K562 (cell line): ENCODE results near the gene RAD21L1. TPM values are rescaled to one million over a fixed set of nuclear protein-coding genes. Genes with fewer than 3 reads are reported as not detected.

ENCODE experiments used
- ATAC-seq: fragments of 200-7000 bp; cut with Tn5 transposase; 3 replicates; pipeline ENCODE4 v1.9.1; 2020; ENCODE audit warnings: moderate library complexity
- BruUV-seq: library from RNA; stranded (reverse); fragments of 400-500 nt; replicated peaks from 2 replicates; lab custom pipeline; 2021; lab: Mats Ljungman, UMichigan
- CTCF ChIA-PET: fragments of 300-600 bp; formaldehyde crosslinking; extraction: SDS; loops from one replicate; lab custom pipeline; 2021; ENCODE audit warnings: low intra/inter-chr PET ratio; lab: Yijun Ruan, JAX
- POLR2A ChIA-PET: fragments of 300-600, 350-650 bp; sonication (Branson Sonifier 250); formaldehyde crosslinking; extraction: SDS; loops from one replicate; lab custom pipeline; 2021; ENCODE audit warnings: antibody characterized with exemption, inconsistent platforms; lab: Yijun Ruan, JAX
- DNase-seq, 4 experiments: peaks; one replicate each; pipeline versions ENCODE4 v3.0.0 to v3.0.0-alpha.2; 2011 to 2018; ENCODE audit warnings: low spot score in 3 of 4, mixed read lengths in 3 of 4; ENCODE audit errors: extremely low read depth in 1 of 4
- FAIRE-seq: peaks from 2 replicates; lab custom pipeline; 2011; peaks lifted over from hg19 to GRCh38; lab: Jason Lieb, UNC
- H2AFZ ChIP-seq: 2 replicates; pipeline ENCODE4 v1.6.0; 2011; ENCODE audit warnings: low read depth, low read length, control low read depth, inconsistent platforms
- H3K27ac ChIP-seq: fragments of 200-600 bp; 3 replicates; pipeline ENCODE4 v1.8.0; 2011; ENCODE audit warnings: low read depth, mild to moderate bottlenecking, control low read depth, inconsistent platforms, low read length, moderate library complexity, mixed read lengths; ENCODE audit errors: extremely low read depth
- H3K27me3 ChIP-seq, 2 experiments: fragments of 300-600 bp in 1 of 2; 2 replicates in 1 of 2; 3 replicates in 1 of 2; pipeline versions ENCODE4 v1.6.0 to v1.8.0; 2011; ENCODE audit warnings: inconsistent platforms in 2 of 2, low read length in 2 of 2, mild to moderate bottlenecking in 1 of 2, mixed read lengths in 1 of 2, moderate library complexity in 1 of 2; ENCODE audit not compliant: control insufficient read depth in 2 of 2, insufficient read depth in 2 of 2
- H3K36me3 ChIP-seq: fragments of 300-600 bp; 3 replicates; pipeline ENCODE4 v1.8.0; 2011; ENCODE audit warnings: mild to moderate bottlenecking, low read length, inconsistent platforms; ENCODE audit not compliant: control insufficient read depth, insufficient read depth
- H3K4me1 ChIP-seq, 2 experiments: fragments of 200-600 bp in 1 of 2; replicated peaks in 1 of 2; 2 replicates in 1 of 2; 3 replicates in 1 of 2; pipeline versions ENCODE4 v1.5.1 to v1.8.0; 2011; ENCODE audit warnings: inconsistent platforms in 2 of 2, low read length in 2 of 2, mild to moderate bottlenecking in 1 of 2, mixed read lengths in 1 of 2, moderate library complexity in 1 of 2; ENCODE audit not compliant: control insufficient read depth in 2 of 2, insufficient read depth in 2 of 2
- H3K4me2 ChIP-seq: 2 replicates; pipeline ENCODE4 v1.6.1; 2011; ENCODE audit warnings: low read length, control low read depth, inconsistent platforms, mixed read lengths; ENCODE audit not compliant: insufficient read depth
- H3K4me3 ChIP-seq: fragments of 200-600 bp; sonication (generic), shearing (Covaris generic); 2 replicates; pipeline ENCODE4 v1.5.1; 2016; ENCODE audit warnings: control low read depth, inconsistent platforms
- H3K79me2 ChIP-seq: fragments of 200-600 bp; 3 replicates; pipeline ENCODE4 v1.8.0; 2011; ENCODE audit warnings: low read length, inconsistent platforms; ENCODE audit not compliant: control insufficient read depth, insufficient read depth
- H3K9ac ChIP-seq, 2 experiments: 2 replicates each; pipeline versions ENCODE4 v1.6.0 to v1.6.1; 2011; ENCODE audit warnings: low read depth in 2 of 2, low read length in 2 of 2, control low read depth in 1 of 2, inconsistent platforms in 1 of 2, mild to moderate bottlenecking in 1 of 2, mixed read lengths in 1 of 2; ENCODE audit not compliant: insufficient read depth in 1 of 2
- H3K9me1 ChIP-seq: one replicate; pipeline ENCODE4 v1.6.0; 2011; ENCODE audit warnings: inconsistent platforms, mild to moderate bottlenecking, low read length, moderate library complexity; ENCODE audit not compliant: control insufficient read depth, insufficient read depth
- H3K9me3 ChIP-seq: replicated peaks from 2 replicates; pipeline ENCODE4 v1.5.1; 2011; ENCODE audit warnings: low read depth, low read length, inconsistent platforms; ENCODE audit not compliant: control insufficient read depth, insufficient read depth
- H4K20me1 ChIP-seq: replicated peaks from 2 replicates; pipeline ENCODE4 v1.6.1; 2011; ENCODE audit warnings: low read length, inconsistent platforms, mixed read lengths; ENCODE audit not compliant: control insufficient read depth, insufficient read depth
- BDP1 ChIP-seq: IDR thresholded peaks from 3 replicates; pipeline ENCODE4 v1.6.1; 2011; ENCODE audit not compliant: insufficient read length, insufficient read depth
- BRD9 ChIP-seq: fragments of 450-650 bp; IDR thresholded peaks from 2 replicates; pipeline ENCODE4 v1.6.1; 2018; ENCODE audit warnings: low read depth; ENCODE audit not compliant: partially characterized antibody
- ELF1 ChIP-seq: fragments of 200-800 bp; sonication (Bioruptor generic); IDR thresholded peaks from 2 replicates; pipeline ENCODE4 v1.6.1; 2016; ENCODE audit warnings: missing genetic modification characterization, missing compliant biosample characterization
- ETV6 ChIP-seq, 3 experiments: fragments of 150-350 bp in 1 of 3; sonication (generic) in 1 of 3; formaldehyde crosslinking in 1 of 3; IDR thresholded peaks; 2 replicates each; pipeline versions ENCODE4 v1.6.1 to v1.8.0; 2014 to 2022; ENCODE audit warnings: borderline replicate concordance in 2 of 3, low read depth in 2 of 3, antibody characterized with exemption in 1 of 3, low read length in 1 of 3, mild to moderate bottlenecking in 1 of 3, missing genetic modification reagents in 1 of 3
- FOXA1 ChIP-seq: fragments of 450-650 bp; IDR thresholded peaks from 2 replicates; pipeline ENCODE4 v1.6.1; 2016; ENCODE audit warnings: mild to moderate bottlenecking, borderline replicate concordance
- MCM7 ChIP-seq, 2 experiments: fragments of 450-650 bp; IDR thresholded peaks; 2 replicates each; pipeline ENCODE4 v1.6.1; 2016 to 2018
- PHTF2 ChIP-seq: fragments of 250-450 bp; sonication (Bioruptor Pico); IDR thresholded peaks from 2 replicates; pipeline ENCODE4 v1.5.0; 2021; ENCODE audit warnings: mild to moderate bottlenecking
- SMARCB1 ChIP-seq: IDR thresholded peaks from 2 replicates; pipeline ENCODE4 v1.6.1; 2011; ENCODE audit warnings: improper control_type of control experiment, low read depth; ENCODE audit not compliant: insufficient read length
- SMARCC2 ChIP-seq: fragments of 450-650 bp; IDR thresholded peaks from 2 replicates; pipeline ENCODE4 v1.6.1; 2017; ENCODE audit warnings: antibody characterized with exemption, moderate library complexity, mild to moderate bottlenecking, low read depth
- ZFPM2 ChIP-seq: fragments of 250-450 bp; sonication (Bioruptor Pico); IDR thresholded peaks from 2 replicates; pipeline ENCODE4 v1.5.1; 2022; ENCODE audit warnings: mild to moderate bottlenecking
- ZKSCAN1 ChIP-seq: fragments of 150-350 bp; IDR thresholded peaks from 2 replicates; pipeline ENCODE4 v1.6.1; 2016; ENCODE audit warnings: low read depth, low read length
- ZNF311 ChIP-seq: fragments of 250-450 bp; sonication (Bioruptor Pico); IDR thresholded peaks from 2 replicates; pipeline ENCODE4 v1.4.0; 2020; ENCODE audit warnings: mild to moderate bottlenecking, moderate library complexity
- in situ Hi-C: fragments of 300-500 bp; cut with MboI; formaldehyde crosslinking; loops from 4 replicates; pipeline ENCODE4 v1.15.0; 2018; ENCODE audit warnings: inconsistent platforms, mixed read lengths
- intact Hi-C: fragments of 100-400 bp; cut with micrococcal nuclease; formaldehyde crosslinking; loops from 2 replicates; pipeline ENCODE4 v1.14.2; 2022
- polyA plus RNA-seq, 8 experiments: library from polyadenylated mRNA; depleted of rRNA in 4 of 8; stranded (reverse) in 5 of 8; unstranded in 3 of 8; fragments of >200 nt; fragmentation: Nextera tagmentation in 2 of 8; fragmentation: Illumina TruSeq in 1 of 8; extraction: Ambion mirVana in 2 of 8; extraction: Trizol in 1 of 8; gene quantifications; 2 replicates each; pipeline versions ENCODE4 v1.2.1 to v1.2.3, GENCODE V29; 2011 to 2014; ENCODE audit warnings: inconsistent platforms in 1 of 8, missing spikeins in 1 of 8
- total RNA-seq, 7 experiments: library from RNA; depleted of rRNA in 6 of 7; stranded (reverse); fragments of >200 nt in 6 of 7; fragmentation: Illumina TruSeq in 2 of 7; extraction: Trizol in 2 of 7; gene quantifications; 2 replicates each; pipeline versions ENCODE4 v1.2.1 to v1.2.3, GENCODE V29; 2011 to 2021; ENCODE audit warnings: low replicate concordance in 1 of 7
- TF ChIP-seq, protein P1 (sequence below): fragments of 250-450 bp; sonication (Bioruptor Pico); IDR thresholded peaks from 2 replicates; pipeline ENCODE4 v1.5.0; 2022; ENCODE audit warnings: mild to moderate bottlenecking
- TF ChIP-seq, protein P2 (sequence below): fragments of 450-650 bp; formaldehyde crosslinking; IDR thresholded peaks from 2 replicates; pipeline ENCODE4 v1.4.0; 2020; ENCODE audit warnings: mild to moderate bottlenecking, mixed read lengths
- TF ChIP-seq, protein P3 (sequence below), 2 experiments: fragments of 450-650 bp; IDR thresholded peaks; 2 replicates each; pipeline ENCODE4 v1.6.1; 2016
- TF ChIP-seq, protein P4 (sequence below): sonication (generic); formaldehyde crosslinking; IDR thresholded peaks from 2 replicates; pipeline ENCODE4 v1.9.0; 2022; ENCODE audit warnings: mild to moderate bottlenecking, missing genetic modification reagents
- TF ChIP-seq, protein P5 (sequence below): fragments of 250-450 bp; sonication (Bioruptor Pico); IDR thresholded peaks from 2 replicates; pipeline ENCODE4 v1.4.0; 2020; ENCODE audit warnings: borderline replicate concordance

The RAD21L1 gene
- total and polyA plus RNA-seq, 9 of the 15 experiments (the other 6 are each of a cell fraction or from before 2014, with no cell fraction given): 0.17 to 1.7 (median 0.45) TPM; not detected in 1

DNA sequence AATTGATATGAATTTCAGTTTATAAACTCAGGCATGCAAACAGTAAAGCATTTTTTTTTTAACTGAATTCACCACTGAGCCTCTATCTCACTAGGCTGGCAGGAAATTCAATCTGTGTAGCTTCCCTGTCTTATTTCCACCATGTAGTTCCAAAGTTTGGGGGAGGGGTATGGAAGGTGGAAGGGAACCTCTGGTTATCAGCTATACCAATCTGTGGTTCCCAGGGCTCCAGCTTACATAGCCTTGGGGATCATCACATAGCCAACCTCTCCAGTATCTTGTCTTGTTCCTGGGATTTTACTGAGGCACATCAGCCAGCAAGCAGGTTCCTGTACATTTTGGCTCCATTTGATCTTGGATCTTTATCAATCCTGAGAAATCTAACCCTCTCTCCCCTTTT, 15.6 kb downstream of the RAD21L1 start:
- no peaks in the 10 kb centered on the region for H3K9me1 ChIP-seq
- in situ Hi-C loops (no loop called here), intact Hi-C loops (no loop called here)
- ChIA-PET POLR2A (no interaction called here), CTCF (interaction anchor here (0.6 kb wide), 1 partner anchor 225 kb away, joined by 3 read pairs; the partner anchor contains the start of gene NSFL1C)
- H3K36me3 ChIP-seq: no peaks in the 10 kb centered on the region
- DNase-seq (no peak), ATAC-seq (no peak), FAIRE-seq (no peak)
- no peak overlapping the region for H2AFZ ChIP-seq
- H3K27ac ChIP-seq: no peak overlapping the region
- H3K27me3 ChIP-seq: no peaks in the 10 kb centered on the region
- no peaks in the 10 kb centered on the region for H4K20me1 ChIP-seq
- H3K9me3 ChIP-seq: no peaks in the 10 kb centered on the region
- no peak overlapping the region for H3K9ac ChIP-seq
- H3K4me3 ChIP-seq: no peak overlapping the region
- BruUV-seq: no TSS peak
- H3K79me2 ChIP-seq: no peaks in the 10 kb centered on the region
- peaks cover 0 to 7% of the 10 kb centered on the region in 2 experiments; a peak in 3 of 5 replicates for H3K4me1 ChIP-seq
- no peak overlapping the region for H3K4me2 ChIP-seq
- TF ChIP-seq, protein P1, sequence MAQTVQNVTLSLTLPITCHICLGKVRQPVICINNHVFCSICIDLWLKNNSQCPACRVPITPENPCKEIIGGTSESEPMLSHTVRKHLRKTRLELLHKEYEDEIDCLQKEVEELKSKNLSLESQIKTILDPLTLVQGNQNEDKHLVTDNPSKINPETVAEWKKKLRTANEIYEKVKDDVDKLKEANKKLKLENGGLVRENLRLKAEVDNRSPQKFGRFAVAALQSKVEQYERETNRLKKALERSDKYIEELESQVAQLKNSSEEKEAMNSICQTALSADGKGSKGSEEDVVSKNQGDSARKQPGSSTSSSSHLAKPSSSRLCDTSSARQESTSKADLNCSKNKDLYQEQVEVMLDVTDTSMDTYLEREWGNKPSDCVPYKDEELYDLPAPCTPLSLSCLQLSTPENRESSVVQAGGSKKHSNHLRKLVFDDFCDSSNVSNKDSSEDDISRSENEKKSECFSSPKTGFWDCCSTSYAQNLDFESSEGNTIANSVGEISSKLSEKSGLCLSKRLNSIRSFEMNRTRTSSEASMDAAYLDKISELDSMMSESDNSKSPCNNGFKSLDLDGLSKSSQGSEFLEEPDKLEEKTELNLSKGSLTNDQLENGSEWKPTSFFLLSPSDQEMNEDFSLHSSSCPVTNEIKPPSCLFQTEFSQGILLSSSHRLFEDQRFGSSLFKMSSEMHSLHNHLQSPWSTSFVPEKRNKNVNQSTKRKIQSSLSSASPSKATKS: no peak
- TF ChIP-seq MCM7 (IDR thresholded peaks at IDR 0.05) (no peak), SMARCB1 (no peak), FOXA1 (no peak), ELF1 (tag) (no peak), ZKSCAN1 (no peak), BDP1 (no peak), ZFPM2 (CRISPR knock-in tag) (no peak), ETV6 (IDR thresholded peaks at IDR 0.05; ENCODE audit: borderline replicate concordance in 1 of 2, low read depth in 2 of 2, low read length in 1 of 2) (no peak), ETV6 (CRISPR knock-in tag; IDR thresholded peaks at IDR 0.05; ENCODE audit: borderline replicate concordance) (no peak), PHTF2 (CRISPR knock-in tag) (no peak), ZNF311 (CRISPR knock-in tag) (no peak), SMARCC2 (no peak), BRD9 (no peak)
- TF ChIP-seq, protein P2, sequence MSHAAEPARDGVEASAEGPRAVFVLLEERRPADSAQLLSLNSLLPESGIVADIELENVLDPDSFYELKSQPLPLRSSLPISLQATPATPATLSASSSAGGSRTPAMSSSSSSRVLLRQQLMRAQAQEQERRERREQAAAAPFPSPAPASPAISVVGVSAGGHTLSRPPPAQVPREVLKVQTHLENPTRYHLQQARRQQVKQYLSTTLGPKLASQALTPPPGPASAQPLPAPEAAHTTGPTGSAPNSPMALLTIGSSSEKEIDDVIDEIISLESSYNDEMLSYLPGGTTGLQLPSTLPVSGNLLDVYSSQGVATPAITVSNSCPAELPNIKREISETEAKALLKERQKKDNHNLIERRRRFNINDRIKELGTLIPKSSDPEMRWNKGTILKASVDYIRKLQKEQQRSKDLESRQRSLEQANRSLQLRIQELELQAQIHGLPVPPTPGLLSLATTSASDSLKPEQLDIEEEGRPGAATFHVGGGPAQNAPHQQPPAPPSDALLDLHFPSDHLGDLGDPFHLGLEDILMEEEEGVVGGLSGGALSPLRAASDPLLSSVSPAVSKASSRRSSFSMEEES (CRISPR knock-in tag): no peak
- TF ChIP-seq, protein P3, sequence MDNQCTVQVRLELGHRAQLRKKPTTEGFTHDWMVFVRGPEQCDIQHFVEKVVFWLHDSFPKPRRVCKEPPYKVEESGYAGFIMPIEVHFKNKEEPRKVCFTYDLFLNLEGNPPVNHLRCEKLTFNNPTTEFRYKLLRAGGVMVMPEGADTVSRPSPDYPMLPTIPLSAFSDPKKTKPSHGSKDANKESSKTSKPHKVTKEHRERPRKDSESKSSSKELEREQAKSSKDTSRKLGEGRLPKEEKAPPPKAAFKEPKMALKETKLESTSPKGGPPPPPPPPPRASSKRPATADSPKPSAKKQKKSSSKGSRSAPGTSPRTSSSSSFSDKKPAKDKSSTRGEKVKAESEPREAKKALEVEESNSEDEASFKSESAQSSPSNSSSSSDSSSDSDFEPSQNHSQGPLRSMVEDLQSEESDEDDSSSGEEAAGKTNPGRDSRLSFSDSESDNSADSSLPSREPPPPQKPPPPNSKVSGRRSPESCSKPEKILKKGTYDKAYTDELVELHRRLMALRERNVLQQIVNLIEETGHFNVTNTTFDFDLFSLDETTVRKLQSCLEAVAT (IDR thresholded peaks at IDR 0.05): no peak
- TF ChIP-seq, protein P4, sequence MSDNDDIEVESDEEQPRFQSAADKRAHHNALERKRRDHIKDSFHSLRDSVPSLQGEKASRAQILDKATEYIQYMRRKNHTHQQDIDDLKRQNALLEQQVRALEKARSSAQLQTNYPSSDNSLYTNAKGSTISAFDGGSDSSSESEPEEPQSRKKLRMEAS: no peak
- TF ChIP-seq, protein P5, sequence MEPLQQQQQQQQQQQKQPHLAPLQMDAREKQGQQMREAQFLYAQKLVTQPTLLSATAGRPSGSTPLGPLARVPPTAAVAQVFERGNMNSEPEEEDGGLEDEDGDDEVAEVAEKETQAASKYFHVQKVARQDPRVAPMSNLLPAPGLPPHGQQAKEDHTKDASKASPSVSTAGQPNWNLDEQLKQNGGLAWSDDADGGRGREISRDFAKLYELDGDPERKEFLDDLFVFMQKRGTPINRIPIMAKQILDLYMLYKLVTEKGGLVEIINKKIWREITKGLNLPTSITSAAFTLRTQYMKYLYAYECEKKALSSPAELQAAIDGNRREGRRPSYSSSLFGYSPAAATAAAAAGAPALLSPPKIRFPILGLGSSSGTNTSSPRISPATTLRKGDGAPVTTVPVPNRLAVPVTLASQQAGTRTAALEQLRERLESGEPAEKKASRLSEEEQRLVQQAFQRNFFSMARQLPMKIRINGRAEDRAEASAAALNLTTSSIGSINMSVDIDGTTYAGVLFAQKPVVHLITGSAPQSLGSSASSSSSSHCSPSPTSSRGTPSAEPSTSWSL: no peak
